HG03175 (cell line): ENCODE measurements around the gene PLXNA2.

Experiments used
- ATAC-seq: cut with Tn5 transposase; IDR thresholded peaks from one replicate; pipeline ENCODE4 v1.9.1; 2021; ENCODE audit warnings: mild to moderate bottlenecking, moderate library complexity; ENCODE audit not compliant: unreplicated experiment

PLXNA2 gene

DNA sequence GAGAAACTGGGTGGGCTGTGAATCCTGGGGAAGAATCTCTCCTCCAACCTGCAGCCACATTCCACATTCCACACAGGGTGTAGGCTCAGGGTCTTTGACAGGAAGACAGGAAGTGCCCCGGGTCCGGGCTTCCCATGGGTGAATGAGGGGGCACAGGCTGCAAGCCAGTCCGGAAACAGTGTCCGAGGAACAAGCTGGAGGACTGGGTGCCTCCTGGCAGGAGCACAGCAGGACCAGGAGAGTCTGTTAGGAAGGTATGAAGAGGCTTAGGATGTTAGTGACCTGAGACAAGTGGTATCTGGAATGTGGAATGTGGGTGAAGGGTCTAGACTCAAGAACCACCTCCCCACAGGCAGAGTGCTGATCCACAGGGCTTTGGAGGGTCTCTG is 212.3 kb downstream of the PLXNA2 start:
- no peak for ATAC-seq

DNA sequence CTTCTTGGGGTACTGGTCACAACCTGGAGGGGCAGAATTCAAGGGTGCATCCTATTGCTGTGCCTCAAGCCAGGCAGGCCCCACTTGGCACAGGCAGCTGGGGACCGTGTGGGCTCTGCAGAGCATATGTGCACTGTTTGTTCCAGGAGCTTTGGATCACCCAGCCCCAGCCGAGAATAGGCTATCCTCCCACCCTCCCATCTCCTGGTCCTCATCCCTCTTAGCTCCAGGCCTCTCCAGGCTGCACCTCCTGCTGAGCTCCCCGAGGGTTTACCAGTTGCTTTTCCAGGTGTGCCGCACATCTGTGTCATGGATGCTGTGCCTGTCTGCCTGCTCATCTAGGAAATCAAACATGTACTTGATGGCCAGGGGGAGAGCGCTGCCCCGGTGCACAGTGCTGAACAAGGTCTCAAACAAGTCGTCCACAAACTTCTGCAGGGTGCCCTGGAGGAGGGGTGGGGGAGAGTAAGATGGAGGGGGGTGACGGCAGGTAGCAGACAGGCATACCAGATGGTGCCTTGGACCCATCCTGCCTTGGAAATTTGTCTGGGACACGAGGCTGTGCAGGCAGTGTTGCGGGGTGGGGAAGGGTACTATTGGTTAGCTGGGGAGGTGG is 212.8 kb downstream of the PLXNA2 start:
- no peak for ATAC-seq

DNA sequence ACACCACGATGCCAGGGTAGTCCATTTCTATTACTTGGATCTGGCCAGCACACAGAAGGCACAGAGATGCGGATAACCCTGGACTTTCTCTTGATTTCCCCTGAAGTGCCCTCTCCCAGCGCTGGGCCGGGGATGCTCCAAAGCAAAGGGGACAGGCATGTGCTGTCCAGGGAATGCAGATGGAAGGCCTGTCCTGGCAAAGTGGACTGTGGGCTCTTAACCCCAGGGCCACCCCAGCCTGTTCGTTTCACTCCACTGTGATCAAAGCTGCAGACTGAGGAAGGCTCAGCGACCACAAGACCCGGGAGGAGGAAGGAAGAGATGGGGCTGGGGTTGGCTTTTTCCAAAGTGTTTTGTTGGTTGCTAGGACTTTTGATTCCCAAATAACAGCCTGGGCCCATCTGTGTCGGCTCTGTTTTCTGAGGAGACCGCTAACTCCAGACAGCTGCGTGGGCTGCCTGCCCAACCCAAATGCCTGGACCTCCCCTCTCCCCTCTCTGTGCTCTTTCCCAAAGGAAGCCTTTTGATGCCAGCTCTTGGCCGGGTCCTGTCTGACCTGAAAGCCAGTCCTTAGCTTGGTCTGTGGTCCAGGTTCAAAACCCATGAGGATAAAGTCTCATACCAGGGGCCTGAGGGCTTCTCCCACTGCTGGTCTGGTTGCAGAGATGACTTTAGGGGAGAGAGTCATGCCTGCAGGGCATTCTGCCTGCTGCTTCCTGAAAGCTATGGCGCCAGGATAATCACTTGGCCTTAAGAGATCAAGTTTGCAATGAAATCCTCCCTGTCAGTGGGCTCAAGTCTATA is 213.7 kb downstream of the PLXNA2 start:
- no peak for ATAC-seq

DNA sequence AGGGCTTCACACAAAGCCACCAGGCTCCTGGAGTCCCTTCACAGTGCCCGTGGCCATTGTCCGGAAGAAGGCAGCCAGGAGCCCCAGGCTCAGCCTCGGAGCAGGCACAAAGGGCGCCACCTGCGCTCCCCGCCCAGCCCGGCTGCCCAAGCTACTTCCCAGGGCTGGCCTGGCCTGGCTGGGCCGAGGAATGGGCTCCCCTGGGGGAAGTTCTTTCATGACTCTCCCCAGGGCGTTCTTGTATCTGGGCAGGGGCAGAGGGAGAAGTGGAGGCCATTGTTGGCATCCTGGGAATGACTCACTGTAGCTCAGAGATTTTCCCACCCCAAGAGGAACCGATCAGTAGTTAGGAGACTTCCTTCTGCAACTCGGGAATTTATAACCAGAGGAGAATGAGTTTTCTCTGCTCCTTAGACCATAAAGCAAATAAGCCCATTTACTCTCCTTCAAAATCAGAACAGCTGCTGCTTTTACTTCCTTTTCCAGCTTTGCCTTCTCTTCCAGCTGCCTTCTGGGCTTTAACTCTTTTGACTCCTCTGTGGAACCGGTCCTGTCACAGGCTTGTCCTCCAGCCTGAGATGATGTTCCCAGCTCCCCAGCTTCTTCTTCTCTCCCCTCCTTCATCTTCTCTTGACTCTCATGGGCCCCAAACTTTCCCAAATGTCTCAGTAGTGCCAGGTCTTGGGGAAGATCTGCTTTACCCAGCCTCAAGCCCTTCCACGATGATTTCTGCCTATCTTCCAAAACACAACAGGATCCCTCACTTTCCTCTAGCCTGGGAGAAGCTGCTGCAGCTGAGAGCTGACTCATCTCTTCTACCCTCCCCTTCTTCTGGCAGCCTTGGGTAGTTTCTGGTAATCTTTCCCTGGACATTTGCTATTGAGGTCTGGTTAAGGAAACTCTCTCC is 214.6 kb downstream of the PLXNA2 start:
- ATAC-seq, result no peak

DNA sequence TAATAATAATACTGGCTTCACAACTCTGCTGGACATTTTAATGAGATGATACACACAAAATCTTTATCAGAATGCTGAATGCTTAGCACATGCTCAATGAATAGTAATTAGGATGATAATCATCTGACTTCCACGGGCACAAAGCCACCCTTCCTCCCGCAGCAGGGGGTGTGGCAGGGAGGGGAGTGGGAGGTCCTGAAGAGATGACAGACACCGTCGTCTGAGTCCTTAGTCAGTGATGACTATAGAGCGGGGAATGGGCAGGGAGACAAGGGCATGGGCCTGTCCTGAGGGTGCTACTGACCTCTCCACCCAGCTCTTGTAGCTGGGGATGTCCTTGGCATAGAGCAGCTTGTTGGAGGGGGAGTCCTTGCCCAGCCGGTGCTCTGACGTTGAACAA is 215.7 kb downstream of the PLXNA2 start:
- ATAC-seq, result no peak

DNA sequence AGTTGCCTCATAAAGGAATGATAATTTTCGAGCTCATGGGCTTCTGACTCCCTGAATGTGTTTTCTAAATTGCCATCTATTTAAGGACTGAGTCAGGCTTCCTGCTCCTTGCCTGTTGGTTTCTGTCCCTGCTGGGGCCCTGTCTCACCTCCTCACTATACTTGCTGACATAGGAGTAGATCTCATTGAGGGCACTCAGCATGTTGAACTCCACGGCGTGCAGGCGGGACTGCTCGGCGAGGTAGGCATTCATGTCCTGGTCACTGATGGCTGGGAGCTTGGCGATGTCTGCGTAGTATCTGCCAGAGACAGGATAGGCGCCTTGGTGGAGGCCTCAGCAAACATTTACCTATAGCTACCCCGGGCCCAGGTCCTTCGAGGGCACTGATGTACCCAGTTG is 216.3 kb downstream of the PLXNA2 start:
- ATAC-seq, result no peak

DNA sequence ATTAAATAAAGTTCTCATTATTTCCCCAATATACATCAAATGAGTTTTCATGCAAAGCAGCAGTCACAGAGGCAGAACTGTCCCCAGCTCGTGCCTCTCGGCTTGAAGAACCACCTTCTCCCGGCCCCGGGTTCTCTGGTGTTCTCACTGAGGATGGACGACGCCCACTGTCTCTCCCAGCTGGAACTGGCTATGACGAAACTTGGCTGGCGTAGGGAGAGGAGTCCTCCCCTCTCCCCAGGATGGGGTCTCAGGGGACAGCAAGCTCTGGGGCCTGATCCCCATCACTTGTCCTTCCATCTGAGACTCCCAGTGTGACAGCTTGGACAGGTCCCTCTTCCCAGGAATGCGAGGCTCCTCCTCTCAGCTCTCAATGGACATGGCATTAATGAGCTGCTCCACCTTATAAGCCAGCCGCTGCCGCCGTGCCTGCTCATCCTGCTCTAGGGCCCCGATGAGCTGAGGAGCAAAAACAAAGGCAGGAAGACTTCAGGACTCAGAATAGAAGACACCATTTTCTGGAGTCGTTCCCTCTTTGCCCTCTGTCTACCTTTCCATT is 217.2 kb downstream of the PLXNA2 start:
- ATAC-seq, result no peak

DNA sequence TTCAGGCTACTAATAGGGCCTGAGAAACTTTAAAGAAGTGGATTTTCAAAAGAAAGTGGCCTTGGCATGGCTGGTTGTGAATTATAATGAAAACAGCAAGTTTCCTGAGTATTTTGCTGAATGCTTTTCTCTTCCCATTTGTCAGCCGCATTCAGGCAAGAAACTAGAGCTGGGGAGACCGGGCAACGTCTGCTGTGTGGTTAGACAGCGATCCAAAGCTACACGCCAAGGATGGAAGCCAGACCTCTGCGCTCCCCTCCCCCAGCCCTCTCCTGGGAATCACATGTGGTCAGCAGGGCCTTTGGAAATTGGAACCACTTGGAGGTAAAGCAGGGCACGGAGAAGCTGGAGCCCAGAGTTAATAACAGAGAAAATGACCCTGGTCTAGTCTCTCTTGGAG is 219.2 kb downstream of the PLXNA2 start:
- no peak for ATAC-seq

DNA sequence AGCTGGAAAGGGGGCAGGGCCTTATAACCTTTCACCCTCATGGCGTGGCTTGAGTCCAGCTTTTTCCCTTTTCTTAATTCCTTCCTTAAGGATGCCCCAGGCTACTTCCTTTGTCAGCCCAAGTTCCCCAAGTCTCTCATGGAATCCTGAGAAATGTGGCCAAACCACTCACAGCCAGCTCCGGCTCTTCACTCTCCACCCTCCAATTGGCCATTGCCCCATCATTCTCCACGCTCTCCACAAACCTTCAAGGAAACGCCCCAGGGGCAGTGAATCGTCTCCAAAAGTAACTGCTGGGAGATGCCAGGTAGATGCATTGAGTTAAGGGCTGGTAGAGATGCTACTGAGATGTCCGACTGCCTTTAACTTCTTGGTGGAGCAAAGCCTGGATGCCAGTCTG is 219.8 kb downstream of the PLXNA2 start:
- no peak for ATAC-seq

DNA sequence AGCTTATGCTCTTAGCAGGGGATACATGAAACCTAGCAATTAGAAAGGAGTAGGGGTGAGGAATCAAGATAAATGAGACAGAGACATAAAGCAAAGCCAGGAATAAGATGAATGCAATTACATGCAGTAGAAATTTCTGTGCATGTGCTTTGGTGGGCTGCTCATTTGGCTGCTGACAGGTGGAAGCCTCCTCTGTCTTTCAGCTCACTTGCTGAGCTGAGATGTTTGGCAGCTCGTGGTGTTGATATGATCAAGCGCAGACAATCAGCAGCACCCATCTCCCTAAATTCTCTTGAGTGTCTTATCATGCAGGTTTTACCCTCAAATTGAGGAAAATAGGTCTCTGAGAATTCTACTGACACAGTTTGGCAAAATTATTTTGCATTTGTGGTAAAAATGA is 224.9 kb downstream of the PLXNA2 start:
- ATAC-seq, result no peak

DNA sequence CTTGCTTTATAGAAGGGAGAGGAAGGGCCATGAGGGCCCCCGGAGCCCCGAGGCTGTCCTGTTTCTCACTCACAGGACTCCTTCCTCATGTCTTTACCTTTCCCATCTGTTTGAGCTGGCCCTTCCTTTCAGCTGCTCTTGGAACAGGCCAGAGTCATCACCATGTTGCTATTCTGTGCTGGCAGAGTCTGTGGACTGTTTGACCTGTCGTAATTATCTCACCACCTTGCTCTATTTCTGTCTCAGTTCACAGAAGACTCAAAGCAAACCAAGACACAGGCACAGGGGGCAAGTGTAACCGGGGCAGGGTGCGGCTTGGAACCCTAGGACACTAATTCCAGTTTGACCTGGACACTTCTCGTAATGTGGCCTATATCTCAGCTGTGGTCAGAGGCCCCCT is 228.9 kb downstream of the PLXNA2 start:
- no peak for ATAC-seq

DNA sequence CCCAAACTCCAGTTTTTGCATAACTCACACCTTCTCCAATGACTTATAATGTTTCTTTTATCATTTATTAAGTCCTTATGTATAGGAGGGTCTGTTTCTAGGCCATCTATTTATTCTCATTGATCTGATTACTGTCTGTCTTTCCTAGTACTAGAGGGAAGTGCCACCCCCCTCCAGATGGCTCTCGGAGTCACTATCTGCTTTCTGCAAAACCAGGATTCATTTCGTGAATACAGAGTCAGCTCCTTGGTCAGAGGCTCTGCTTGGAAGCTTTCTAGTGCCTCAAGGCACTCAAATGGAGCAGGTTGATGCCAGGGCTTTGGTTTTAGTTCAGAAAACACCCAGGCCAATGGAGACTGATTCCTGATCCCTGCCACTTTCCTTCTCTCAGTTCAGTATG is 231.0 kb downstream of the PLXNA2 start:
- ATAC-seq, result no peak

DNA sequence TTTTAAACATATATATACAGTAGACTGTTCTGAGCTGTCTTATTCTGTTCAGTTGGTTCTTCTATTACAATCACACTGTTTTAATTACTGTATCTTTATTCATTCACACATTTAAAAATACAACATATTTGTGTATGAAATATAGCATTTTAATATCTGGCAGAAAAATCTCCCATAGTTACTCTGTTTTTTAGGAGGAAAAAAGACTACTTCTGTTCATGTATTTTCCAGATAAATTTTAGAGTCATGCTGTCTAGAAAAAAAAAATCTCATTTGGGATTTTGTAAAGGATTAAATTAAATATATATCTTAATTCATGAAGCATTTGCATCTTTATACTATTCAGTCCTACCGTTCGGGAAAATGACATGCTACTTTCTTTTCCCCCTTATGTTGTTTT is 231.5 kb downstream of the PLXNA2 start:
- ATAC-seq, result no peak

DNA sequence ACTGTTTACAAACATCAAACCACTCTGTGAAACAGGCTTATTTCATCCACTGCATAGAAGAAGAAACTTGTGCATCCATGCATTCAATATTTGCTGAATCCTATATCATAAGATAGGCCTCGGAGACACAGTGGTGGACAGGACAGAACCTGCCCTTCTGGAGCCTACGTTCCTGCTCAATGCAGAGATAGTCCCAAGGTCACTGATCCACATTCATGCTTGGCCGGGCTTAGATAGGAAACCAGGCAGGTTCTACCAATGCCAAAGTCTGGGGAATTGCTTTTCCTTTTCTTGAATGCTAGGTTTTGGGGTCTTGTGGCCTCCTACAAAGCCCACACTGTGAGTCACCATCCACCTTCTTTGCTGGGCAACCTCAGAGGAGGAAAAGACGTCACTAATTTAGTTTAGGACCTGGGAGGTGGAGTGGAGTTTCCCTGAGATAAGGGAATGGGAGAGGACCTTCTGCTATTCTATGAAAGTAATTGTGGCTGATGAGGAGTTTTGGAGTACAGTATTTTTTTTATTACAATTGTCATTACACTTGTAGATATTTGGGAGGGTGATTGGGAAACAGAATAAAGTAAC is 233.6 kb downstream of the PLXNA2 start:
- ATAC-seq, result no peak

DNA sequence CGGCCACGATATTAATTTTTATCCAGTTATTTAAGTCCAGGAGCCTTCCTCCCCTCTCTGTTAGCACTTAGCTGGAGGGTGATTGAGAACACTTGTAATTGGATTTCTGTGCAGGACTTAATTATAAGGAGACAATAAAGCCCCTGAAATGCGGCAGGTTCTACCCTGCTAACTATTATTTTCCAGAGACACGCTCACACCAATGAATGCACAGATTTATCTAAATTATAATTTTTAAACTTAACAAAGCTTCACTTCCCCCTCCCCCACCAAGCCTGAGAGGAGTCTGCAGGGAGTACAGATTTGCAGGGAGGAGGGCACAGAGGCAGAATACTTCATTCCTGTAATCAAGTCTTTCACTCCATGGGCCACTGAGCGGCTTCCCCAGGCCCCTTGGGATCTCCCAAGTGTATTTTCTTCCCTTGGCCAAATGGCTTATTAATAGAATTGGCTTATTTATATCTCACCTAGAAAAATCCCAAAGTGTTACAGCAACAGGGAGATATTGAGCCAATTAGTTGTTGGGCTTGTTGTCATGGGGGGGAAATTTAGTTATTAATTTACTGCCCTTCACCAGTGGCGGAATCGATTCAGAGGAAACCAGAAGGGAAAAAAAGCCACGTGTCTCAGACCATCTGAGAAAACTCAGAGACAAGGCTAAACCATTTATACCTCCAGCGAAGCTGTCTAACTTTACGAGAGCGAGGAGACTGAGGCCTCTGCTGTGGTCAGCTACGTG is 234.3 kb downstream of the PLXNA2 start:
- ATAC-seq, result no peak

DNA sequence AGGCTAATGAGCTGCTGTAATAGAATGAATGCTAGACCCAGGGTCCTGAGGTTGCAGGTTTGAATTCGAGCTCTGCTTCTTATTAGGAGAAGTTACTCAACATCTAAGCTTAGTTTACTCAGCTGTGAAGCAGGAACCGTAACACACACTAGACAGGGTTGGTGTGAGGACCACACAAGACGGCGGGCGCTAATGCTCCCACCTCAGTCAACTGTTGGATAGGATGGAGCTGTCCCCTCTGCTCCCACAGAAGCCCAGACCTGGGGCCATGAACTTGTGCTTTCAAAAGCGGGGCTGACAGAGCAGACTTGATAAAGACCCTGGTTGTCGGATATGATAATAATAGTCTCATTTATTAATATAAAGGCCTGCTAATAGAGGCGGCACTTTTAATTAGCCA is 234.9 kb downstream of the PLXNA2 start:
- ATAC-seq, result no peak

DNA sequence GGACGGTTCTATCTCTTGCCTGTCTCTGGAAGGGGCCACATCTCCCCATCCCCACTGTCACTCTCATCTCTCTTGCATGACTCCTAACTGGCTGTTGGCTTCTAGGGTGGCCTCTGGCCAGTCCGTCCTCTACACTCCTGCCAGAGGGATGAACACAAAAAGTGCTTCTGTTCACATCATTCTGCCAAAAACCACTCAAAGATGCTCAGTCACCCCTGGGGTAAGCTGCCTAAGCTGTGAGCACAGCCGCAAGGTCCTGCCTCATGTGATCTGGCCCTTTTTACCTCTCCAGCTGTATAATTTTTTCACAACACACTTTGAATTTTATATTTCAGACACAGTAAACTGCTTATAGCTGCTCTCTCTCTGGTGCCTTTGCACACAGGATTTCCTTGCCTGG is 235.7 kb downstream of the PLXNA2 start:
- no peak for ATAC-seq

DNA sequence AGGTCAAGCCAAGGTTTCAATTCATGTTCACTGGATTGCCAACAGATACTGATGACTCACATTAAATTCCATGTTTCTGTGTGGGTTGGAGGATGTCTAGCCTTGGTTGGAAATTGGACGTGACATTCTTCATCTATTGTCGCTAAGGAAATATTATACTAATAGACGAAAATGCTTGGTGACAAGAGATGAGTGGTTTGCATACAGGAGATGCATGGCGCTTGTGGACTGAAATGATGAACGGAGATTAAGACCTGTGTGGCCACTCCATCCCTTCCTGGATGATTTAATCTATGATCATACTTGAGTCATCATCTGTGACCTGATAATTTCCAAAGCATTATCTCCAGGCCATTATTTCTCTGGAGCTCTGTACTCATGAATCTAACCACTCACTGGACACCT is 236.2 kb downstream of the PLXNA2 start:
- ATAC-seq, result no peak

DNA sequence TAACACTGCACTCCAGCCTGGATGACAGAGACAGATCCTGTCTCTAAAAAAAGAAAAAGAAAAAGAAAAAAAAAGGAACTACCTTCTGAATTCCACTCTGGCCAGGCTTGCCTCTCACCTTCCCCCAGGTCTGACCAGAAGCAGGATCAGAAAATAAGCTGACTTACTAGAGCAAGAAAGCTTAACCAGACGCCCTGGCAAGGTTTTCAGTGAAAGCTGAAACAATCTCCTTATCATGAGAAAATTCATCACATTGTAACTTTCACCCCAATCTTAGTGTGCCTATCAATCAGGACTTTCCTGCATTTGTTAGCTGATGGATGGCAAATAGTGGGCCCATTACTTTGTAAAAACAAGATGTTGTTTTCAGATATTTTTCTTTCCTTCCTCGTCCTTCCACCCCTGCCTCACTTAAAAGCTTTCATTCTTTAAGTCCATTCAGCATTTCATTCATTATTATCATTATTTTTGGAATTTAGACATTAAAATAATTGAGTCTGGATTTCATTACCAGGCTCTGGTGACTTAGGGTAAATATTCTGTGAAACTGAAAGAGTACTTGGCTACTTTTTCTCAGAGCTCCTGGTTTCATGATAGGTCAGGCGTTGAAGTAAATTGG is 236.8 kb downstream of the PLXNA2 start:
- ATAC-seq, result no peak
